Transverse colon (tissue), 4 donors: ENCODE results near the gene TFB2M. TPM values are rescaled to one million over a fixed set of nuclear protein-coding genes. Genes with fewer than 3 reads are reported as not detected.
"Not testable (repeated sequence)": the region's sequence is repeated elsewhere in the genome, so short reads cannot be mapped to it uniquely, and the experiment has no call there.

Experiments used
- DNase-seq: peaks from one replicate; pipeline ENCODE4 v3.0.0-alpha.2; 2019
- H3K27ac ChIP-seq, 4 donors: fragments of 200-600 bp; sonication (generic); 2 replicates each; pipeline ENCODE4 v1.5.1; 2016 to 2018; ENCODE audit warnings: inconsistent platforms in 4 of 4
- H3K27me3 ChIP-seq: fragments of 200-600 bp; sonication (generic); 2 replicates; pipeline ENCODE4 v1.5.1; 2017; ENCODE audit warnings: inconsistent platforms
- H3K36me3 ChIP-seq, 4 donors: fragments of 200-600 bp; sonication (generic); 2 replicates each; pipeline ENCODE4 v1.5.1; 2017 to 2019; ENCODE audit warnings: inconsistent platforms in 4 of 4
- H3K4me1 ChIP-seq, 4 donors: fragments of 200-600 bp; sonication (generic); 2 replicates each; pipeline ENCODE4 v1.5.1; 2017 to 2020; ENCODE audit warnings: inconsistent platforms in 4 of 4
- H3K4me3 ChIP-seq, 4 donors: fragments of 200-600 bp; sonication (generic); 1 replicate in 1 of 4; 2 replicates in 3 of 4; pipeline versions ENCODE4 v1.5.1 to v1.6.1; 2017 to 2019; ENCODE audit warnings: inconsistent platforms in 4 of 4
- H3K9me3 ChIP-seq, 2 donors: fragments of 200-600 bp; sonication (generic); 2 replicates each; pipeline ENCODE4 v1.5.1; 2017 to 2019; ENCODE audit warnings: inconsistent platforms in 2 of 2
- EP300 ChIP-seq: sonication (generic); formaldehyde crosslinking; IDR thresholded peaks from one replicate; pipeline ENCODE4 v1.6.1; 2017; ENCODE audit warnings: antibody characterized with exemption, low read depth
- POLR2A ChIP-seq: fragments of 450-650 bp; IDR thresholded peaks from one replicate; pipeline ENCODE4 v1.6.1; 2016; ENCODE audit warnings: antibody characterized with exemption, mild to moderate bottlenecking, moderate library complexity
- POLR2AphosphoS5 ChIP-seq, 3 donors: sonication (generic); formaldehyde crosslinking; IDR thresholded peaks; one replicate each; pipeline ENCODE4 v1.6.1; 2016; ENCODE audit warnings: antibody characterized with exemption in 3 of 3
- WGBS, 2 donors: methylation state at CpG; one replicate each; pipeline ENCODE4 v1.1.5; 2018; ENCODE audit warnings: low coverage in 1 of 2; 5-methylcytosine and 5-hydroxymethylcytosine counted together
- in situ Hi-C, 4 donors: fragments of 200-750 bp; cut with MboI; loops; one replicate each; pipeline versions ENCODE4 v1.15.0 to v1.15.1; 2017; ENCODE audit warnings: low sequenced_read_pairs in 3 of 4, low pct_ligation_motif_present in 1 of 4, low pct_unique_long_range_greater_than_20kb in 1 of 4
- intact Hi-C: fragments of 100-400 bp; cut with DNase I; formaldehyde crosslinking; loops from one replicate; pipeline ENCODE4 v1.15.1; 2023; ENCODE audit warnings: low total_unique reads
- total RNA-seq, 4 donors: library from RNA; depleted of rRNA; stranded (reverse); fragments of >200 nt; gene quantifications; one replicate each; pipeline ENCODE4 v1.1.0, GENCODE V29; 2016
- TF ChIP-seq, protein P1 (sequence below), 5 experiments: fragments of 200-600 bp in 3 of 5; fragments of 450-650 bp in 2 of 5; sonication (generic) in 3 of 5; IDR thresholded peaks; 1 replicate in 2 of 5; 2 replicates in 3 of 5; pipeline ENCODE4 v1.5.1; 2016 to 2017; ENCODE audit warnings: antibody characterized with exemption in 5 of 5, inconsistent platforms in 3 of 5, mild to moderate bottlenecking in 2 of 5, moderate library complexity in 1 of 5

TFB2M gene
- total RNA-seq, 4 donors from 2014 or later, result 0.40 to 12.7 (median 5.5) TPM

DNA sequence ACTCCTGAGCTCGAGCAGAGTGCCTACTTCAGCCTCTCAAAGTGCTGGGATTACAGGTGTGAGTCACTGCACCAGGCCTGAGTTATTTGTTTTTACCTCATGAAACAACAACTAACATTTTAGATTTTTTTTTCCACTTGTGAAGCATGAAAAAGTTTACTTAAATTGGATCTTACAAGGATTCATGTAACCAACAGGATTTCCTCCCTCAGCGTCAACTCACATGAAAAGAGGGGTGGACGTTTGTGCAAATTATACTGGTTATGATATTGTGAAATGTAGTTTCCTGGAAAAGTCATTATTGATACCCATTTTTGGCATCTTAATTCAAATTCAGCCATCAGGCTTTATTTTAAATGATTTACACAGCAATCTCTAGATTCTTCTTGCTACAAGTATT, 6.7 kb upstream of the TFB2M start:
- no peaks in the 10 kb centered on the region for H3K36me3 ChIP-seq
- peaks cover 11 to 75% (median 35%) of the 10 kb centered on the region in 4 donors for H3K4me1 ChIP-seq
- intact Hi-C loops, result no loop called here
- H3K27ac ChIP-seq, result peak overlapping the region; percentile 46 to 99 (median 98)
- in situ Hi-C loops, result loop anchor here in 1 of 4 donors (25.0 kb wide), 1 partner anchor 115 kb away; no protein-coding TSS in a partner anchor
- H3K9me3 ChIP-seq, result no peaks in the 10 kb centered on the region
- H3K4me3 ChIP-seq, result no peak overlapping the region
- no peak for DNase-seq
- no peaks in the 10 kb centered on the region for H3K27me3 ChIP-seq
- TF ChIP-seq EP300, result no peak
- TF ChIP-seq POLR2AphosphoS5 (IDR thresholded peaks at IDR 0.05), result no peak
- TF ChIP-seq, protein P1, sequence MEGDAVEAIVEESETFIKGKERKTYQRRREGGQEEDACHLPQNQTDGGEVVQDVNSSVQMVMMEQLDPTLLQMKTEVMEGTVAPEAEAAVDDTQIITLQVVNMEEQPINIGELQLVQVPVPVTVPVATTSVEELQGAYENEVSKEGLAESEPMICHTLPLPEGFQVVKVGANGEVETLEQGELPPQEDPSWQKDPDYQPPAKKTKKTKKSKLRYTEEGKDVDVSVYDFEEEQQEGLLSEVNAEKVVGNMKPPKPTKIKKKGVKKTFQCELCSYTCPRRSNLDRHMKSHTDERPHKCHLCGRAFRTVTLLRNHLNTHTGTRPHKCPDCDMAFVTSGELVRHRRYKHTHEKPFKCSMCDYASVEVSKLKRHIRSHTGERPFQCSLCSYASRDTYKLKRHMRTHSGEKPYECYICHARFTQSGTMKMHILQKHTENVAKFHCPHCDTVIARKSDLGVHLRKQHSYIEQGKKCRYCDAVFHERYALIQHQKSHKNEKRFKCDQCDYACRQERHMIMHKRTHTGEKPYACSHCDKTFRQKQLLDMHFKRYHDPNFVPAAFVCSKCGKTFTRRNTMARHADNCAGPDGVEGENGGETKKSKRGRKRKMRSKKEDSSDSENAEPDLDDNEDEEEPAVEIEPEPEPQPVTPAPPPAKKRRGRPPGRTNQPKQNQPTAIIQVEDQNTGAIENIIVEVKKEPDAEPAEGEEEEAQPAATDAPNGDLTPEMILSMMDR (IDR thresholded peaks at IDR 0.05), result no peak
- TF ChIP-seq POLR2A, result no peak
- WGBS, 2 donors, result 60 to 67% methylated on average over 3 of the region's 3 CpGs

DNA sequence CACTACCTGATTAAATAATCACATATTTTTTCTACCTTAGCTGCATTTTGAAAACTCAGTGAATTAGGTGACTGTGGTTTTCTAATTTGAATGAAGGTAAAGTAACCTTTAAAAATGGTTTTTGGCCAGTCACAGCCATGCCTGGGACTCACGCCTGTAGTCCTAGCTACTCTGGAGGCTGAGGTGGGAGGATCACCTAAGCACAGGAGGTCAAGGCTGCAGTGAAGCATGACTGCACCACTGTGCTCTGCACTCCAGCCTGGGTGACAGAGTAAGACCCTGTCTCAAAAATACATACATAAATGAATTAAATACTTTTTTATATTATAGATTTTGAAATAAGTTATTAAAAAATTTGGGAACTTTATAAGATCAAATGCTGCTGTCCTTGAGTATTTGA, 5.9 kb upstream of the TFB2M start:
- in situ Hi-C loops, result loop anchor here in 1 of 4 donors (25.0 kb wide), 1 partner anchor 115 kb away; no protein-coding TSS in a partner anchor
- H3K27ac ChIP-seq, result peak overlapping the region; percentile 98 to 99 (median 98)
- intact Hi-C loops, result no loop called here
- H3K9me3 ChIP-seq, result no peaks in the 10 kb centered on the region
- 100% methylated on average over 1 of the region's 1 CpG; no CpG with 5 or more reads in 1 of the 2 donors for WGBS, 2 donors
- peaks cover 15 to 74% (median 38%) of the 10 kb centered on the region in 4 donors for H3K4me1 ChIP-seq
- H3K4me3 ChIP-seq, result no peak overlapping the region
- no peaks in the 10 kb centered on the region for H3K27me3 ChIP-seq
- DNase-seq, result no peak
- TF ChIP-seq, protein P1 (IDR thresholded peaks at IDR 0.05), result no peak
- no peak for TF ChIP-seq EP300
- TF ChIP-seq POLR2AphosphoS5 (IDR thresholded peaks at IDR 0.05), result no peak
- TF ChIP-seq POLR2A, result no peak
- no peaks in the 10 kb centered on the region for H3K36me3 ChIP-seq

DNA sequence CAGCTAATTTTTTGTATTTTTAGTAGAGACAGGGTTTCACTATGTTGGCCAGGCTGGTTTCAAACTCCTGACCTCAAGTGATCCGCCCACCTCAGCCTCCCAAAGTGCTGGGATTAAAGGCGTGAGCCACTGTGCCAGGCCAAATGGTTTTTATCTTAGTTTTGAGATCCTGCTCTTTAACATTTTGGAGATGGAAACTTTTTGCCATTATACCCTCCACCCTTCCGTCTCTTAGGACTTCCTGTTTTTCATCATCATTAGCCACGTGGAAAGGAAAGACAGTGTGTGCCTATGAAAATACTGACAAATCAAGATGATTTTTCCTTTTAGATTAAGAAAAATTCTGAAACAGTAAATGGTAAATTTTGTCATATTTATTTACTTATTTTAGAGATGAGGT, 5.2 kb upstream of the TFB2M start:
- H3K27me3 ChIP-seq, DNase-seq, H3K4me3 ChIP-seq, intact Hi-C loops, H3K36me3 ChIP-seq, H3K9me3 ChIP-seq: not testable (repeated sequence)
- 64 to 68% methylated on average over 4 of the region's 4 CpGs for WGBS, 2 donors
- peak in 1 of 3 donors; percentile 28 for TF ChIP-seq POLR2AphosphoS5 (IDR thresholded peaks at IDR 0.05)
- Histone ChIP-seq H3K27ac (peak overlapping the region; percentile 98 to 99 (median 98)), H3K4me1 (peaks cover 15 to 72% (median 38%) of the 10 kb centered on the region in 4 donors)
- in situ Hi-C loops, result loop anchor here in 1 of 4 donors (25.0 kb wide), 1 partner anchor 116 kb away; no protein-coding TSS in a partner anchor

DNA sequence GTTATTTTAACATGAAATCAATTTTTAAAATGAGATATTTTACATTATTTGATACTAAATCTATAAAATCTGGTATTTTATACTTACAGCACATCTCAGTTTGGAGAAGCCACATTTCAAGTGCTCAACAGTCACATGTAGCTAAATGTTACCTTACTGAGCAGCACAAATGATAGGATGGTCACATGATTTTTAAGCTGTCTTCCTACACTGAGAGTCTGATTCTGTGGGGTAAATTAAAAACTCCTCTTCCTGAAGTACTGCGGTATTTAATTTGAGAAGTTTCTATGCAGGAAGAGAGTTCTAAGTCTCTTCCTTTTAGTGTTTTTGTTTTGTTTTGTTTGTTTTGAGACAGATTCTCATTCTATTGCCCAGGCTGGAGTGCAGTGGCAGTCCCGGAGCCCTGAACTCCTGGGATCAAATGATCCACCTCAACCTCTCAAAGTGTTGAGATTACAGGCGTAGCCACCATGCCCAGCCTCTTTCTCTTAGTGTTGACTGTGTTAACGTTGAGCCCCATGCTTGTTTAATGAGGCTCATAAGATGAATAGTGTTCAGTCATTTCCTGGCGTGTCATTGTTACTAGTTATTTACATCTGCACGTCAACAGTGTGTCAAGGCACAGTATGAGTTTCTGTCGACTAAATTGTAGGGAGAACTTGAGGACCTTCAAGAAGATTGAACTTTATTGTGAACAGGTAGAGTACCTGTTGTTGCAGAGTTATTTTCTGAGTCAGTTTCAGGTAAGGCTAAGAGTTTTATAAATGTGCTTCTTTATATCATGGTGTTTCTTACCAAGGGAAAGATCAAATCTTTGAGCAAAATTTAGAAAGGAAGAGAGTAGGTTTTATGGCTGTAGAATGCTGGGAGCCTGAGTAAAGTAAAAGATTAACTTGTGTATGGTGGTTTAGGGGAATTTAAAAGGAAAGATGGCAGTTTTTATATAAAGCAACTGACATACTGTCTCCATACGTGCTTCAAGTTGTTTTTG, 3.5 kb upstream of the TFB2M start:
- Histone ChIP-seq H3K4me3 (peak overlapping the region in 1 of 4 donors; percentile 37), H3K27me3 (no peaks in the 10 kb centered on the region), H3K9me3 (no peaks in the 10 kb centered on the region), H3K36me3 (no peaks in the 10 kb centered on the region), H3K27ac (peak overlapping the region; percentile 98 to 99 (median 98)), H3K4me1 (peaks cover 20 to 82% (median 48%) of the 10 kb centered on the region in 4 donors)
- in situ Hi-C loops (loop anchor here in 2 of 4 donors (10.0 to 25.0 kb wide), 2 partner anchors 118 to 125 kb away; no protein-coding TSS in a partner anchor), intact Hi-C loops (loop anchor here (5.0 kb wide), 1 partner anchor 128 kb away; no protein-coding TSS in a partner anchor)
- peak; percentile 54 for TF ChIP-seq POLR2A
- TF ChIP-seq, protein P1 (IDR thresholded peaks at IDR 0.05), result no peak
- TF ChIP-seq EP300, result no peak
- TF ChIP-seq POLR2AphosphoS5 (IDR thresholded peaks at IDR 0.05), result peak; percentile 16 to 71 (median 56)
- 20 to 37% methylated on average over 5 to 8 of the region's 8 CpGs for WGBS, 2 donors
- peak; percentile 44 for DNase-seq
